ENCODE data around the gene AQP2.

- TF ChIP-seq ZNF10 (tag by site-specific recombination; IDR thresholded peaks at IDR 0.05) (no peak), OSR2 (tag by site-specific recombination; IDR thresholded peaks at IDR 0.05) (no peak), ZFP37 (tag by site-specific recombination; IDR thresholded peaks at IDR 0.05) (no peak), ZNF768 (tag by site-specific recombination; IDR thresholded peaks at IDR 0.05) (no peak), CTCF (tag by site-specific recombination; IDR thresholded peaks at IDR 0.05) (no peak), TSHZ1 (tag by site-specific recombination; IDR thresholded peaks at IDR 0.05; ENCODE audit: borderline replicate concordance) (no peak), BCL11A (tag by site-specific recombination; IDR thresholded peaks at IDR 0.05; ENCODE audit: low read depth) (no peak), ZNF837 (tag by site-specific recombination; IDR thresholded peaks at IDR 0.05) (no peak), SCRT2 (tag by site-specific recombination; IDR thresholded peaks at IDR 0.05) (no peak), ZNF174 (tag by site-specific recombination; IDR thresholded peaks at IDR 0.05) (no peak), ZBTB26 (tag by site-specific recombination; optimal IDR thresholded peaks at IDR 0.05) (no peak), ZBTB20 (tag by site-specific recombination; IDR thresholded peaks at IDR 0.05) (no peak), IKZF3 (tag by site-specific recombination; IDR thresholded peaks at IDR 0.05) (no peak), ZNF416 (tag by site-specific recombination; IDR thresholded peaks at IDR 0.05) (no peak)
Observed at GRCh38 chr12:49939707-49940106, 10.8 kb upstream of the AQP2 start.
